ENCODE data around the gene PCGF3.
A peak's percentile ranks its signal among the peaks of the same experiment; 100 is the strongest.
"Not testable (repeated sequence)": the region's sequence is repeated elsewhere in the genome, so short reads cannot be mapped to it uniquely, and the experiment has no call there.

PCGF3 gene

GRCh38 chr4:703336-704197 lies 2.1 kb upstream of the PCGF3 start:
- no peak overlapping the region for H3K4ac ChIP-seq (ENCODE audit: low read depth, low read length)
- no peak overlapping the region for H2BK15ac ChIP-seq (replicated peaks; ENCODE audit: low read depth)
- no peak overlapping the region for H3K9ac ChIP-seq (ENCODE audit: low read length)
- H3K27ac ChIP-seq (ENCODE audit: low read depth, low read length) = no peak overlapping the region
- no peak overlapping the region for H3K23ac ChIP-seq (ENCODE audit: low read length)
- H3K18ac ChIP-seq (ENCODE audit: low read length) = no peak overlapping the region
- H3K27me3 ChIP-seq (ENCODE audit: insufficient read depth, low read length, poor library complexity) = no peaks in the 10 kb centered on the region
- H2BK5ac ChIP-seq (ENCODE audit: low read length) = no peak overlapping the region
- H3K36me3 ChIP-seq (ENCODE audit: control insufficient read depth, insufficient read depth, low read length) = no peaks in the 10 kb centered on the region
- H3K4me2 ChIP-seq (ENCODE audit: low read length) = no peak overlapping the region
- DNase-seq = no peak
- no peak overlapping the region for H3K4me3 ChIP-seq (ENCODE audit: low read length)
- H3K4me1 ChIP-seq (ENCODE audit: control insufficient read depth, low read depth, low read length) = no peaks in the 10 kb centered on the region
- H3K79me2 ChIP-seq (ENCODE audit: control insufficient read depth, insufficient read depth, low read length) = peaks cover 18% of the 10 kb centered on the region
- WGBS (ENCODE audit: extremely low coverage, insufficient coverage, low lambda C conversion rate) = no CpG with 5 or more reads among the region's 10 CpGs
- H4K5ac ChIP-seq (ENCODE audit: low read length) = no peak overlapping the region
- H3K79me1 ChIP-seq (ENCODE audit: low read length) = peaks cover 8% of the 10 kb centered on the region
- no peak overlapping the region for H3K56ac ChIP-seq (ENCODE audit: low read length)
- no peak overlapping the region for H2BK120ac ChIP-seq (ENCODE audit: low read depth, low read length)
- H4K8ac ChIP-seq (ENCODE audit: low read depth, low read length) = no peak overlapping the region
- H2AK5ac ChIP-seq (ENCODE audit: low read length) = no peak overlapping the region

GRCh38 chr4:704198-704891 lies 1.3 kb upstream of the PCGF3 start:
- H3K79me1 ChIP-seq (ENCODE audit: low read length) = peaks cover 14% of the 10 kb centered on the region
- no peaks in the 10 kb centered on the region for H3K36me3 ChIP-seq (ENCODE audit: control insufficient read depth, insufficient read depth, low read length)
- no peak overlapping the region for H3K56ac ChIP-seq (ENCODE audit: low read length)
- H3K27me3 ChIP-seq (ENCODE audit: insufficient read depth, low read length, poor library complexity) = no peaks in the 10 kb centered on the region
- H3K18ac ChIP-seq (ENCODE audit: low read length) = no peak overlapping the region
- no peak overlapping the region for H3K27ac ChIP-seq (ENCODE audit: low read depth, low read length)
- no peak overlapping the region for H3K9ac ChIP-seq (ENCODE audit: low read length)
- no peak overlapping the region for H4K5ac ChIP-seq (ENCODE audit: low read length)
- WGBS (ENCODE audit: extremely low coverage, insufficient coverage, low lambda C conversion rate) = no CpG with 5 or more reads among the region's 46 CpGs
- H3K23ac ChIP-seq (ENCODE audit: low read length) = no peak overlapping the region
- no peak overlapping the region for H2BK5ac ChIP-seq (ENCODE audit: low read length)
- no peak overlapping the region for H2AK5ac ChIP-seq (ENCODE audit: low read length)
- no peak overlapping the region for H3K4ac ChIP-seq (ENCODE audit: low read depth, low read length)
- H3K79me2 ChIP-seq (ENCODE audit: control insufficient read depth, insufficient read depth, low read length) = peaks cover 25% of the 10 kb centered on the region
- H3K4me1 ChIP-seq (ENCODE audit: control insufficient read depth, low read depth, low read length) = no peaks in the 10 kb centered on the region
- no peak overlapping the region for H2BK120ac ChIP-seq (ENCODE audit: low read depth, low read length)
- no peak for DNase-seq
- no peak overlapping the region for H3K4me2 ChIP-seq (ENCODE audit: low read length)
- no peak overlapping the region for H2BK15ac ChIP-seq (replicated peaks; ENCODE audit: low read depth)
- H4K8ac ChIP-seq (ENCODE audit: low read depth, low read length) = no peak overlapping the region
- H3K4me3 ChIP-seq (ENCODE audit: low read length) = no peak overlapping the region

DNA sequence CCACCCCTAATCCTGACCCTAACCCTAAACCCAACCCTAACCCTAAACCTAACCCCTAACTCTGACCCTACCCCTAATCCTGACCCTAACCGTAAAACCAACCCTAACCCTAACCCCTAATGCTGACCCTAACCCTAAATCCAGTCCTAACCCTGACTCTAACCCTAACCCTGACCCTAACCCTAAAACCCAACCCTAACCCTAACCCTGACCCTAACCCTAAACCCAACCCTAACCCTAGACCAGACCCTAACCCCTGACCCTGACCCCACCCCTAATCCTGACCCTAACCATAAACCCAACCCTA lies 708 bp upstream of the PCGF3 start:
- Histone ChIP-seq H3K79me2 (ENCODE audit: control insufficient read depth, insufficient read depth, low read length) (peaks cover 30% of the 10 kb centered on the region), H3K27me3 (ENCODE audit: insufficient read depth, low read length, poor library complexity) (no peaks in the 10 kb centered on the region), H3K23ac (ENCODE audit: low read length) (no peak overlapping the region), H3K79me1 (ENCODE audit: low read length) (peaks cover 19% of the 10 kb centered on the region), H3K4me2 (ENCODE audit: low read length) (no peak overlapping the region), H4K8ac (ENCODE audit: low read depth, low read length) (no peak overlapping the region), H2BK120ac (ENCODE audit: low read depth, low read length) (no peak overlapping the region), H3K9ac (ENCODE audit: low read length) (no peak overlapping the region), H3K4me1 (ENCODE audit: control insufficient read depth, low read depth, low read length) (no peaks in the 10 kb centered on the region), H4K5ac (ENCODE audit: low read length) (no peak overlapping the region), H2BK15ac (replicated peaks; ENCODE audit: low read depth) (no peak overlapping the region), H2AK5ac (ENCODE audit: low read length) (peak overlapping the region; percentile 22), H2BK5ac (ENCODE audit: low read length) (no peak overlapping the region), H3K18ac (ENCODE audit: low read length) (no peak overlapping the region), H3K56ac (ENCODE audit: low read length) (no peak overlapping the region), H3K36me3 (ENCODE audit: control insufficient read depth, insufficient read depth, low read length) (no peaks in the 10 kb centered on the region), H3K4ac (ENCODE audit: low read depth, low read length) (no peak overlapping the region), H3K4me3 (ENCODE audit: low read length) (no peak overlapping the region), H3K27ac (ENCODE audit: low read depth, low read length) (no peak overlapping the region)
- DNase-seq = no peak
- 100% methylated on average over 1 of the region's 1 CpG for WGBS (ENCODE audit: extremely low coverage, insufficient coverage, low lambda C conversion rate)

GRCh38 chr4:706083-706633 lies 526 bp downstream of the PCGF3 start:
- Histone ChIP-seq H3K79me1 (ENCODE audit: low read length) (peaks cover 24% of the 10 kb centered on the region), H3K23ac (ENCODE audit: low read length) (peak overlapping the region; percentile 89), H3K4me3 (ENCODE audit: low read length) (peak overlapping the region; percentile 88), H3K4me2 (ENCODE audit: low read length) (peak overlapping the region; percentile 52), H2AK5ac (ENCODE audit: low read length) (peak overlapping the region; percentile 65), H3K79me2 (ENCODE audit: control insufficient read depth, insufficient read depth, low read length) (peaks cover 42% of the 10 kb centered on the region), H3K27ac (ENCODE audit: low read depth, low read length) (peak overlapping the region; percentile 49), H3K18ac (ENCODE audit: low read length) (peak overlapping the region; percentile 72), H4K8ac (ENCODE audit: low read depth, low read length) (peak overlapping the region; percentile 84), H3K56ac (ENCODE audit: low read length) (peak overlapping the region; percentile 96), H2BK5ac (ENCODE audit: low read length) (peak overlapping the region; percentile 59), H3K4ac (ENCODE audit: low read depth, low read length) (peak overlapping the region; percentile 95), H3K9ac (ENCODE audit: low read length) (peak overlapping the region; percentile 99)
- not testable (repeated sequence) for H2BK120ac ChIP-seq (ENCODE audit: low read depth, low read length); H3K4me1 ChIP-seq (ENCODE audit: control insufficient read depth, low read depth, low read length); H2BK15ac ChIP-seq (replicated peaks; ENCODE audit: low read depth); DNase-seq; H3K36me3 ChIP-seq (ENCODE audit: control insufficient read depth, insufficient read depth, low read length); H3K27me3 ChIP-seq (ENCODE audit: insufficient read depth, low read length, poor library complexity); H4K5ac ChIP-seq (ENCODE audit: low read length)
- WGBS (ENCODE audit: extremely low coverage, insufficient coverage, low lambda C conversion rate) = no CpG with 5 or more reads among the region's 21 CpGs

DNA sequence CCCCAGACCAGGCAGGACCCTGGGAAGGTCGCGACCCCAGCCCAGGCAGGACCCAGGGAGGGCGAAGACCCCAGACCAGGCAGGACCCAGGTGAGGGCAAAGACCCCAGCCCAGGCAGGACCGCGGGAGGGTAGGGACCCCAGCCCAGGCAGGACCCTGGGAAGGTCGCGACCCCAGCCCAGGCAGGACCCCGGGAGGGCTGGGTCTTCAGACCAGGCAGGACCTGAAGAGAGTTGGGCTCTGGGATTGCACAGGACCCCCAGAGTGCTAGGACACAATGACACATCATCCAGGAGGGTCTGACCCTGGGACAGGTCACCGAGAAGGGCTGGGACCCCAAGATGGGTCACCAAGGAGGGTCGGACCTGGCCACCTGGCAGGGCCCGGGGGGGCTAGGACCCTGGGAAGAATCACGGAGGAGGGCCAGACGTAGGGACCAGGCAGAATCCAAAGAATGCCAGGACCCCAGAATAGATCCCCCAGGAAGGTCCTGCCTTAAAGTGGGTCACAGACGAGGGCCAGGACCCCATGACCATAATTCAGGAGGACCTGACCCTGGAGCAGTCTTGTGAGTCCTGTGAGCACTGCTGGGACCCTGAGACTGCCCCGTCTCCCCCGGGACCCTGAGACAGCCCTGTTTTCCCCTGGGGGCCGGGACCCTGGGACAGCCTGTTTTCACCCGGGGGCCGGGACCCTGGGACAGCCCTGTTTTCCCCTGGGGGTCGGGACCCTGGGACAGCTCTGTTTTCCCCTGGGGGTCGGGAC lies 1.4 kb downstream of the PCGF3 start:
- WGBS (ENCODE audit: extremely low coverage, insufficient coverage, low lambda C conversion rate) = no CpG with 5 or more reads among the region's 21 CpGs
- H3K4ac ChIP-seq (ENCODE audit: low read depth, low read length) = no peak overlapping the region
- H3K36me3 ChIP-seq (ENCODE audit: control insufficient read depth, insufficient read depth, low read length) = no peaks in the 10 kb centered on the region

More for the DNA sequence above, 1.4 kb downstream of the PCGF3 start:
- Histone ChIP-seq H3K4me2 (ENCODE audit: low read length) (peak overlapping the region; percentile 48), H4K8ac (ENCODE audit: low read depth, low read length) (no peak overlapping the region), H2BK15ac (replicated peaks; ENCODE audit: low read depth) (no peak overlapping the region), H3K23ac (ENCODE audit: low read length) (no peak overlapping the region), H2BK5ac (ENCODE audit: low read length) (no peak overlapping the region), H2AK5ac (ENCODE audit: low read length) (no peak overlapping the region), H3K18ac (ENCODE audit: low read length) (no peak overlapping the region), H3K27me3 (ENCODE audit: insufficient read depth, low read length, poor library complexity) (no peaks in the 10 kb centered on the region), H3K4me3 (ENCODE audit: low read length) (no peak overlapping the region), H4K5ac (ENCODE audit: low read length) (no peak overlapping the region), H2BK120ac (ENCODE audit: low read depth, low read length) (no peak overlapping the region), H3K4me1 (ENCODE audit: control insufficient read depth, low read depth, low read length) (no peaks in the 10 kb centered on the region), H3K9ac (ENCODE audit: low read length) (peak overlapping the region; percentile 52), H3K79me1 (ENCODE audit: low read length) (peaks cover 24% of the 10 kb centered on the region), H3K56ac (ENCODE audit: low read length) (peak overlapping the region; percentile 78), H3K79me2 (ENCODE audit: control insufficient read depth, insufficient read depth, low read length) (peaks cover 42% of the 10 kb centered on the region), H3K27ac (ENCODE audit: low read depth, low read length) (no peak overlapping the region)
- DNase-seq = no peak
